Nephron progenitor cell (in vitro differentiated cells): ENCODE measurements around the gene TBC1D1.

Source experiments
- DNase-seq: peaks from one replicate; pipeline ENCODE4 v3.0.0; 2021
- H3K27ac Mint-ChIP-seq: 2 replicates; pipeline ENCODE4 v1.8.0; 2021; ENCODE audit warnings: mild to moderate bottlenecking, moderate library complexity, mixed read lengths
- H3K27me3 Mint-ChIP-seq: 2 replicates; pipeline ENCODE4 v1.8.0; 2021; ENCODE audit warnings: mild to moderate bottlenecking, low read depth, mixed read lengths; ENCODE audit not compliant: poor library complexity
- H3K36me3 Mint-ChIP-seq: 2 replicates; pipeline ENCODE4 v1.8.0; 2021; ENCODE audit warnings: low read depth, mixed read lengths
- H3K4me1 Mint-ChIP-seq: 2 replicates; pipeline ENCODE4 v1.8.0; 2021; ENCODE audit warnings: mixed read lengths
- H3K4me3 Mint-ChIP-seq: 2 replicates; pipeline ENCODE4 v1.8.0; 2021; ENCODE audit warnings: mild to moderate bottlenecking, moderate library complexity, mixed read lengths
- H3K9me3 Mint-ChIP-seq: 2 replicates; pipeline ENCODE4 v1.8.0; 2021; ENCODE audit warnings: mild to moderate bottlenecking, moderate library complexity, mixed read lengths
- CTCF ChIP-seq: fragments of 200-600 bp; sonication (generic); IDR thresholded peaks from 2 replicates; pipeline ENCODE4 v1.5.0; 2021; ENCODE audit warnings: antibody characterized with exemption

The TBC1D1 gene

GRCh38 chr4:38173935-38174518, 283.1 kb downstream of the TBC1D1 start:
- no peak overlapping the region for H3K27ac Mint-ChIP-seq
- peaks cover 38% of the 10 kb centered on the region for H3K4me1 Mint-ChIP-seq
- peaks cover 4% of the 10 kb centered on the region for H3K36me3 Mint-ChIP-seq
- peaks cover 14% of the 10 kb centered on the region for H3K9me3 Mint-ChIP-seq
- H3K4me3 Mint-ChIP-seq: no peak overlapping the region
- DNase-seq: no peak
- TF ChIP-seq CTCF: no peak
- H3K27me3 Mint-ChIP-seq: no peaks in the 10 kb centered on the region

GRCh38 chr4:38174801-38175200, 283.9 kb downstream of the TBC1D1 start:
- H3K27me3 Mint-ChIP-seq: no peaks in the 10 kb centered on the region
- peak overlapping the region; percentile 91 for H3K27ac Mint-ChIP-seq
- no peak for TF ChIP-seq CTCF
- H3K4me3 Mint-ChIP-seq: no peak overlapping the region
- DNase-seq: no peak
- peaks cover 44% of the 10 kb centered on the region for H3K4me1 Mint-ChIP-seq
- H3K36me3 Mint-ChIP-seq: peaks cover 4% of the 10 kb centered on the region
- peaks cover 19% of the 10 kb centered on the region for H3K9me3 Mint-ChIP-seq

GRCh38 chr4:38176165-38176564, 285.3 kb downstream of the TBC1D1 start:
- Mint-ChIP-seq H3K4me1 (peaks cover 58% of the 10 kb centered on the region), H3K27me3 (peaks cover under 1% of the 10 kb centered on the region), H3K4me3 (no peak overlapping the region), H3K9me3 (peaks cover 23% of the 10 kb centered on the region), H3K27ac (peak overlapping the region; percentile 49), H3K36me3 (peaks cover 6% of the 10 kb centered on the region)
- DNase-seq: no peak
- TF ChIP-seq CTCF: no peak

GRCh38 chr4:38177035-38177546, 286.2 kb downstream of the TBC1D1 start:
- DNase-seq: no peak
- Mint-ChIP-seq H3K27me3 (peaks cover 4% of the 10 kb centered on the region), H3K27ac (no peak overlapping the region), H3K9me3 (peaks cover 32% of the 10 kb centered on the region), H3K4me3 (no peak overlapping the region), H3K36me3 (peaks cover 10% of the 10 kb centered on the region), H3K4me1 (peaks cover 62% of the 10 kb centered on the region)
- no peak for TF ChIP-seq CTCF

- TF ChIP-seq CTCF: no peak
- peaks cover 11% of the 10 kb centered on the region for H3K36me3 Mint-ChIP-seq
- peaks cover 31% of the 10 kb centered on the region for H3K9me3 Mint-ChIP-seq
- no peak overlapping the region for H3K4me3 Mint-ChIP-seq
- peak overlapping the region; percentile 20 for H3K27ac Mint-ChIP-seq
- no peak for DNase-seq
- H3K27me3 Mint-ChIP-seq: peaks cover 4% of the 10 kb centered on the region
- H3K4me1 Mint-ChIP-seq: peaks cover 62% of the 10 kb centered on the region
These were observed 286.9 kb downstream of the TBC1D1 start for GRCh38 chr4:38177641-38178391.
